Naive thymus-derived CD8-positive, alpha-beta T cell (primary cell): ENCODE measurements around the gene HEPHL1. TPM values are rescaled to one million over a fixed set of nuclear protein-coding genes. Genes with fewer than 3 reads are reported as not detected.

Source experiments
- ATAC-seq, 2 donors: fragments of 150-1000 bp; cut with Tn5 transposase in 1 of 2; sonication (Bioruptor Pico), chemical (Tn5 transposase) in 1 of 2; 1 replicate in 1 of 2; 2 replicates in 1 of 2; pipeline ENCODE4 v1.10.0; 2021; ENCODE audit warnings: mild to moderate bottlenecking in 2 of 2, moderate library complexity in 2 of 2
- POLR2A ChIA-PET: fragments of 350-600 bp; sonication (Branson Sonifier 250); formaldehyde crosslinking; loops from one replicate; lab custom pipeline; 2021; ENCODE audit warnings: antibody characterized with exemption; lab: Charles Lee
- DNase-seq, 10 donors: peaks; one replicate each; pipeline versions ENCODE4 v3.0.0 to v3.0.0-alpha.2; 2020 to 2022
- H3K27ac Mint-ChIP-seq, 10 donors: one replicate each; pipeline ENCODE4 v1.8.0; 2020 to 2022; ENCODE audit warnings: mild to moderate bottlenecking in 10 of 10, mixed read lengths in 10 of 10, moderate library complexity in 4 of 10, inconsistent platforms in 1 of 10
- H3K27me3 Mint-ChIP-seq, 5 donors: one replicate each; pipeline ENCODE4 v1.8.0; 2021 to 2022; ENCODE audit warnings: mixed read lengths in 5 of 5
- H3K36me3 Mint-ChIP-seq, 3 donors: one replicate each; pipeline ENCODE4 v1.8.0; 2020 to 2022; ENCODE audit warnings: mixed read lengths in 3 of 3, mild to moderate bottlenecking in 2 of 3, inconsistent platforms in 1 of 3
- H3K4me1 Mint-ChIP-seq, 4 donors: one replicate each; pipeline ENCODE4 v1.8.0; 2021 to 2022; ENCODE audit warnings: mixed read lengths in 4 of 4
- H3K4me3 Mint-ChIP-seq, 10 donors: one replicate each; pipeline ENCODE4 v1.8.0; 2020 to 2022; ENCODE audit warnings: mild to moderate bottlenecking in 10 of 10, mixed read lengths in 10 of 10, moderate library complexity in 6 of 10, inconsistent platforms in 1 of 10
- H3K9me3 Mint-ChIP-seq, 9 donors: one replicate each; pipeline ENCODE4 v1.8.0; 2020 to 2022; ENCODE audit warnings: mixed read lengths in 9 of 9, mild to moderate bottlenecking in 3 of 9, inconsistent platforms in 1 of 9, moderate library complexity in 1 of 9
- polyA plus RNA-seq, 3 donors: library from polyadenylated mRNA; unstranded; fragments of 300-500 nt; fragmentation: Illumina TruSeq; gene quantifications; one replicate each; pipeline ENCODE4 v1.2.3, GENCODE V29; 2021
- total RNA-seq, 8 experiments: library from RNA in 2 of 8; stranded (reverse) in 2 of 8; gene quantifications; one replicate each; pipeline ENCODE4 v1.2.3 and lab custom pipeline; 2021 to 2026

HEPHL1 gene
- total and polyA plus RNA-seq, 5 experiments from 2014 or later, result not detected

DNA sequence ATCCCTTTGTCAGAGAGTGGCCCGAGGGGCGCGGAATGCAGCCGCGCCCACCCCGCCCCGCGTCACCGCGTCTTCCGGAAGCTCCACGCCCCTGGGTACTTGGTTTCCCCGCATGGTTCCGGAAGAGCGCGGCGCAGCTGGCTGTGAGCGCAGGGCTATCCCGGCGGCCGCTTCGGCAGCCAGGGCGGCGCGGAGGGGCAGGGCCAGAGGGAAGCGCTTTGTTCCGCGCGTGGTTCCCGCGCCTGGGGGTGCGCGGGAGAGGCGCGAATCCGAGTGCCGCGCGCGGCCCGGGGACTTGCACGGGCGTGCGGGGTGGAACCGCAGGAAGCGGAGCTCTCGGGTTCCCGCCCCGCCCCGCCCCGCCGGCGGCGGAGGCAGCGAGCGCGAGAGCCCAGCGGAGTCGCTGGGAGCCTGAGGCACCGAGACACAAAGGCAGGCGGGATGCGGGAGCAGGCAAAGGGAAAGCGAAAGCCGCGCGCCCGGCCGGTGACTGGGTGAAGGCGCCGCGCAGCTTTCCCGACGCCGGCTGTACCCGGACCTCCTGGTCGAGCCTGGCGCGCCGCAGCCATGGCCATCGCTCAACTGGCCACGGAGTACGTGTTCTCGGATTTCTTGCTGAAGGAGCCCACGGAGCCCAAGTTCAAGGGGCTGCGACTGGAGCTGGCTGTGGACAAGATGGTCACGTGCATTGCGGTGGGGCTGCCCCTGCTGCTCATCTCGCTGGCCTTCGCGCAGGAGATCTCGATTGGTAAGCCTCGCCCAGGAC is 107.8 kb downstream of the HEPHL1 start, which contains the start of gene PANX1:
PANX1 (plus strand) TSS at position 96 of the 766 bp plus-strand sequence; CDS start at position 568, 472 bp downstream.
- peak within 1 kb of the TSS in 9 of 10 donors; percentile 88 to 98 (median 95) for H3K27ac Mint-ChIP-seq
- peak within 1 kb of the TSS in 4 of 10 donors; percentile 90 to 93 (median 92) for H3K4me3 Mint-ChIP-seq
- ATAC-seq, result peak; percentile 84 to 89
- peaks cover 21 to 29% (median 28%) of the 10 kb centered on the region in 4 donors for H3K4me1 Mint-ChIP-seq
- no peaks in the 10 kb centered on the region for H3K36me3 Mint-ChIP-seq
- no peaks in the 10 kb centered on the region for H3K9me3 Mint-ChIP-seq
- POLR2A ChIA-PET, result interaction anchor here (0.6 to 2.1 kb wide), 8 partner anchors 13 to 1032 kb away, joined by 3 to 7 read pairs (median 4); partner anchors contain the start of genes C11orf54, C11orf97, CEP295 and SRSF8
- no peaks in the 10 kb centered on the region for H3K27me3 Mint-ChIP-seq
- DNase-seq, result peak; percentile 65 to 81 (median 74)

DNA sequence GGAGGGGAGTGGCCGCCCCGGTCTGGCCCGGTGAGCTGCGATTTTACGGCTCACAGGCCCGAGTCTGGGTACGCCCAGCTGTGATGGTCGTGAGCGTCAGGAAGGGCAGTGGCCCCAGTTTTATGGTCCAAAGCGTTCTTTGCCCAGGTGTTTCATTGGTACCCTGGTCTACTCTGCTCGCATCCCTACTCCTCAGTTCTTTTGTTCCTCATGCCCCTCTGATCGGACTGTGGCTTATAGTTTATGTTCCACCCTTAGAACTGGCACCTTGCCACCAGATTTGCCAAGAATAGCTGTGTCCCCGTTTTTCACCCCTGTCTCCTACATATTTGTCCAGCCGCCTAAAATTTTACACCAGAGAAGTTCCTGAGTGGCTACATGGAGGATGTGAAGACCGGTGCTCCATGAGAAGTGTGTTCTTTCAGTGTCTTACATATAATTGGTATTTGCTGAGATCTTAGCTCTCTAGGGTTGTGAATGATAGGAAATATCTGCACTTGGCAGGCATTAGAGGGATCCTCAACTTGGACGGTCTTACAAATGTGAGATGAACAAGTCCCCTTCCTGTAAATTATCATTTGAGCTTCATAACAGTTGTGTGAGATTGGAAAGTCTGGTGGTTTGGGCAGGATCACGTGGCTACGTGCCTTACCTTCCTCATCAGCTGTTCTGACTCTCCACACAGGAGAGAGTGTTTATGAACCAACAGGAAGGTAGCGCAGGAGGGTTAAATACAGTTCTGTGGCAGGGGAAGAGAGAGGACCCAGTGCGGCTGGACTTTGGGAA is 108.6 kb downstream of the HEPHL1 start:
- H3K36me3 Mint-ChIP-seq, result no peaks in the 10 kb centered on the region
- ATAC-seq (no peak), DNase-seq (peak in 3 of 10 donors; percentile 25 to 29 (median 27))
- POLR2A ChIA-PET, result interaction anchor here (0.6 to 2.1 kb wide), 5 partner anchors 16 to 1031 kb away, joined by 3 to 7 read pairs (median 4); partner anchors contain the start of genes C11orf54, SRSF8 and TAF1D
- no peak overlapping the region for H3K27ac Mint-ChIP-seq
- peaks cover 21 to 35% (median 34%) of the 10 kb centered on the region in 4 donors for H3K4me1 Mint-ChIP-seq
- H3K27me3 Mint-ChIP-seq, result no peaks in the 10 kb centered on the region
- H3K4me3 Mint-ChIP-seq, result no peak overlapping the region
- no peaks in the 10 kb centered on the region for H3K9me3 Mint-ChIP-seq

GRCh38 chr11:94130298-94131046 is 109.3 kb downstream of the HEPHL1 start:
- no peaks in the 10 kb centered on the region for H3K27me3 Mint-ChIP-seq
- DNase-seq (no peak), ATAC-seq (no peak)
- peaks cover 24 to 43% (median 41%) of the 10 kb centered on the region in 4 donors for H3K4me1 Mint-ChIP-seq
- no peaks in the 10 kb centered on the region for H3K36me3 Mint-ChIP-seq
- H3K27ac Mint-ChIP-seq, result no peak overlapping the region
- POLR2A ChIA-PET, result interaction anchor here (2.1 kb wide), 1 partner anchor 937 kb away, joined by 7 read pairs; the partner anchor contains the start of gene SRSF8
- H3K9me3 Mint-ChIP-seq, result no peaks in the 10 kb centered on the region
- no peak overlapping the region for H3K4me3 Mint-ChIP-seq

DNA sequence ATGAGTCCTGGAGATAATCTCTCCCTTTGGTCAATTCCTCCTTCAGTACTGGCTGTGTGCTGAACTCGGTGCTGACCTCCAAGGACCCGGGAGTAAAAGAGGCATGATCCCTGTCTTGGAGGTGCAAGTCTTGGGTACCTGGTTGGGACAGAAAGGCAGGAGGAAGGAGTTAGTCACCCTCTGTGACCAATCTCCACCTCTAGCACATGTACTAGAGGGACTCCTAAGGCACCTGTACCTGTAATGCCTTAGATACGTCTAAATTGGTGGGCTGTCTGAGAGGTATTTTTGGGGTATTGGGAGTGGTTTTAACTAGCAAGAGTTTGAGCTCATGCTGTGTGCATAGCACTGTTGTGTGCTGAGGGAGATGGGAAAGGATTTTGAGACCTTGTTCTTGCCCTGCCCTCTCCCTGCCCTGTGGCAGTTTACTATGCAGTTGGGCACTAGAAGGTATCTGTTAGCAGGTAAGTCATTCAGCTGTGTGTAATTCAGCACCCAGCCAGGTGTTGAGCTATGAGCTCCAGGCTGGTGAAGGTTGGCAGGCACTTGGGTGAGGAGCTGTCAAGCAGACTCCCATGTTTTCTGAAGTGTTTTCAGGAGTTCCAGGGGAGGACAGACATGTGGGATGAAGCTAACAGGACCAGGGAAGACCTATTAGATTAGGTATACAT is 110.0 kb downstream of the HEPHL1 start:
- peaks cover 0 to 2% (median 0%) of the 10 kb centered on the region in 9 donors for H3K9me3 Mint-ChIP-seq
- H3K27ac Mint-ChIP-seq, result no peak overlapping the region

GRCh38 chr11:94131718-94132115 is 110.6 kb downstream of the HEPHL1 start:
- POLR2A ChIA-PET, result no interaction called here
- ATAC-seq, result no peak
- no peaks in the 10 kb centered on the region for H3K27me3 Mint-ChIP-seq
- H3K36me3 Mint-ChIP-seq, result peaks cover 0 to 5% (median 0%) of the 10 kb centered on the region in 3 donors
- H3K4me3 Mint-ChIP-seq, result no peak overlapping the region
- H3K9me3 Mint-ChIP-seq, result peaks cover 0 to 3% (median 0%) of the 10 kb centered on the region in 9 donors
- DNase-seq, result no peak
- no peak overlapping the region for H3K27ac Mint-ChIP-seq
- peaks cover 29 to 54% (median 53%) of the 10 kb centered on the region in 4 donors for H3K4me1 Mint-ChIP-seq

More for the DNA sequence above, 110.0 kb downstream of the HEPHL1 start:
- H3K36me3 Mint-ChIP-seq, result peaks cover 0 to 5% (median 0%) of the 10 kb centered on the region in 3 donors
- no peak overlapping the region for H3K4me3 Mint-ChIP-seq
- DNase-seq, result no peak
- H3K27me3 Mint-ChIP-seq, result no peaks in the 10 kb centered on the region
- peaks cover 26 to 50% (median 48%) of the 10 kb centered on the region in 4 donors for H3K4me1 Mint-ChIP-seq
- POLR2A ChIA-PET, result no interaction called here
- ATAC-seq, result no peak

DNA sequence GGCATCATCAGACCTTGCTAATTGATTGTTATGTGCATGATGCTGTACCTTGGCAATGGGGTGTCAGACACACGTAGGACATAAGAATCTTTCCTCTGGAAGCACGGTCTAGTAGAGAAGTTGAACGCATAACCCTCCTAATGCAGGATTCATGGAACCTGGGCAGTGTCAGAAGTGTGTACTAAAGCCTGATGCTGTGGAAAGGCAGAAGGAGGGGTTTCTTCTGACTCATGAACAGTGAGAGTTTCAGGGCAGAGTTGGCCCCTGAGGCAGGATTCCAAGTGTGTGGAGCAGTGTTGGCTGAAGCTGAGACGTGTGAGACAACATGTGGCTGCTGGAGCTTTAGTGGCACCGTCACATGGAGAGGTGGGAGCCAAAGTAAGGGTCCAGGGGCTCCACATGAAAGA is 111.0 kb downstream of the HEPHL1 start:
- DNase-seq, result no peak
- POLR2A ChIA-PET, result no interaction called here
- Mint-ChIP-seq H3K9me3 (peaks cover 0 to 3% (median 0%) of the 10 kb centered on the region in 9 donors), H3K27me3 (no peaks in the 10 kb centered on the region), H3K36me3 (peaks cover 0 to 9% (median 0%) of the 10 kb centered on the region in 3 donors), H3K4me3 (no peak overlapping the region), H3K27ac (no peak overlapping the region), H3K4me1 (peaks cover 28 to 54% (median 54%) of the 10 kb centered on the region in 4 donors)
- ATAC-seq, result no peak

GRCh38 chr11:94132823-94133408 is 111.8 kb downstream of the HEPHL1 start:
- Mint-ChIP-seq H3K4me1 (peaks cover 25 to 51% (median 48%) of the 10 kb centered on the region in 4 donors), H3K9me3 (peaks cover 0 to 3% (median 0%) of the 10 kb centered on the region in 9 donors), H3K27me3 (no peaks in the 10 kb centered on the region), H3K27ac (peak overlapping the region in 5 of 10 donors; percentile 14 to 77 (median 61)), H3K4me3 (no peak overlapping the region), H3K36me3 (peaks cover 0 to 9% (median 0%) of the 10 kb centered on the region in 3 donors)
- ATAC-seq (no peak), DNase-seq (no peak)
- POLR2A ChIA-PET, result no interaction called here

DNA sequence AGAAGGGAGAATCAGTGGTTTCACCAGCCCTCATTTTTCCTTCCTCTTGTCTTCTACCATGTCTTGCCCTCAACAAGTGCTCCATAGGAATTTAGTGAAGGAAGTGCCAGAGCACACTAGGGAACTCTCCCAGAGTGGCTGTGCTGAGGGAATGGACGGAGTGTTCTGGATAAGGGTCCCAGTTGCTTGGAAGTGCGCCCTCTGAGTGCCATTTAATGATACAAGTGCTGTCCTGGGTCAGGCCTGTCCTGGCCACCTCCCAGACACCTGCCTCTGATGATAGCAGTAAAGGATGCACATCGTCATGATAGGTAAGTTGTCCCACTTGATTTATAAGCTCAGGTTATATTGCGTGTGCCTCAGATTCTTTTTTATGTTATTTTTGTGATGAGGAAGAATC is 112.6 kb downstream of the HEPHL1 start:
- H3K4me3 Mint-ChIP-seq, result no peak overlapping the region

DNA sequence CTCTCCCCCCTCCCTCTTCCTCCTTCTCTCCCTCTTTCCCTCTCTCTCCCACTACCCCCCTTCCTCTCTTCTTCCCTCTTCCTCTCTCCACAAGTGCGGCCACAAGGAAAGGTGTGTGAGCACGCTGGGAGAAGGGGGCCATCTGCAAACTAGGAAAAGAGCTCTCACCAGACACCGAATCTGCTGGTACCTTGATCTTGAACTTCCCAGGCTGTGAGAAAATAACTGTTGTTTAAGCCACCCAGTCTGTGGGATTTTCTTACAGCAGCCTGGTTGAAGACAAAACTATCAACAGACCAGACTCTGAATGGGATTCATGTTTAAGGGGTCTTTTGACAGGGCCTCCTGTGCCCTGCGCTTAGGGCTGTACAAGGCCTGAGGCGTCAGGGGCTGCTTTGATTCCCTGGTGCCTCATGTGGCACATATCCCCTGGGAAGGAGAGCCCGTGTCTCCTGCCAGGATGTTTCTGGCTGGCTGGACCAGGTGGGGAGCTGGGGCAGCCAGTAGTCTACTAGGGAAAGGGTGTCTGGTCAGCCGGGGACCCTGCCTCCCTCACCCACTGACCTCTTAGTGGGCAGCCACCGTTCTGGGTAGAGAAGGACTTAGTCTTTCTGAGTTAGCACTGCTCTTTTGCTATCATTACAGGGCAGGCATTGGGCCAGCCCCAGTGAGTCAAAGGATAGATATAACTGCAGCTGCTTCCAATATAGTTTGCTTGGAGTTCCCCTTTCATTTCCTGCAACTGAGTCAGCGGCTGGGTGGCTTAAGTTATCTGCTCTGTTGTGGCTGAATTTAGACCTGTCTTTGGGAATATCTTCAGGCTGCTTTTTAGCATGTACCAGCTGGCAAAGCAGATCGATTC is 113.7 kb downstream of the HEPHL1 start:
- Mint-ChIP-seq H3K27me3 (no peaks in the 10 kb centered on the region), H3K4me3 (no peak overlapping the region), H3K36me3 (peaks cover 0 to 9% (median 0%) of the 10 kb centered on the region in 3 donors), H3K9me3 (peaks cover 0 to 4% (median 0%) of the 10 kb centered on the region in 9 donors), H3K27ac (peak overlapping the region in 5 of 10 donors; percentile 26 to 67 (median 34)), H3K4me1 (peaks cover 26 to 54% (median 54%) of the 10 kb centered on the region in 4 donors)
- POLR2A ChIA-PET, result no interaction called here
- DNase-seq, result no peak
- ATAC-seq, result no peak

More for the DNA sequence above, 112.6 kb downstream of the HEPHL1 start:
- H3K4me1 Mint-ChIP-seq, result peaks cover 22 to 49% (median 47%) of the 10 kb centered on the region in 4 donors
- POLR2A ChIA-PET, result no interaction called here
- H3K27ac Mint-ChIP-seq, result peak overlapping the region in 5 of 10 donors; percentile 5 to 77 (median 29)
- H3K27me3 Mint-ChIP-seq, result no peaks in the 10 kb centered on the region
- ATAC-seq (no peak), DNase-seq (no peak)
- peaks cover 0 to 9% (median 0%) of the 10 kb centered on the region in 3 donors for H3K36me3 Mint-ChIP-seq
- H3K9me3 Mint-ChIP-seq, result peaks cover 0 to 4% (median 0%) of the 10 kb centered on the region in 9 donors

DNA sequence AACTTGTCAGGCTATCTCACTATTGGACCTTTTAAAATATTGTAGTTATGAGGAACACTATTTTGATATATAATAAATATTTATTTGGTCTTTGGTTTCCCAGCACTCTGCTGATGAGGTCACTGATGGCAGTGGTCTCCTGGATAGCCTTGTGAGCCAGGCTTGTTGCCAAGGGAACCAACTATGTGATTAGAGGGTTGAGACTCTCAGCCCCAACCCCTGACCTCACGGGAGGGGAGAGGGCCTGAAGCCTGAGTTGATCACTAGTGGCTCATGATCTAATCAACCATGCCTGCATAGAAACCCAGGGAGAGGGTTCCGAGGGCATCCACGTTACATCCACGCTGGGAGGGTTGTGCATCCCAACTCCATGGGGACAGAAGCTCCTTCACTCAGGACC is 118.3 kb downstream of the HEPHL1 start:
- no peak for ATAC-seq
- H3K4me3 Mint-ChIP-seq, result no peak overlapping the region
- POLR2A ChIA-PET, result no interaction called here

More for the DNA sequence above, 118.3 kb downstream of the HEPHL1 start:
- H3K27me3 Mint-ChIP-seq, result no peaks in the 10 kb centered on the region
- H3K27ac Mint-ChIP-seq, result peak overlapping the region in 1 of 10 donors; percentile 10
- H3K36me3 Mint-ChIP-seq, result peaks cover 0 to 9% (median 0%) of the 10 kb centered on the region in 3 donors
- DNase-seq, result no peak
- H3K4me1 Mint-ChIP-seq, result peaks cover 35 to 71% (median 70%) of the 10 kb centered on the region in 4 donors
- peaks cover 0 to 4% (median 0%) of the 10 kb centered on the region in 9 donors for H3K9me3 Mint-ChIP-seq
